ENCODE measurements around the gene NUP42. TPM values are rescaled to one million over a fixed set of nuclear protein-coding genes. Genes with fewer than 3 reads are reported as not detected.

The NUP42 gene
- total RNA-seq, 1 experiment from 2014 or later = 30.3 TPM

DNA sequence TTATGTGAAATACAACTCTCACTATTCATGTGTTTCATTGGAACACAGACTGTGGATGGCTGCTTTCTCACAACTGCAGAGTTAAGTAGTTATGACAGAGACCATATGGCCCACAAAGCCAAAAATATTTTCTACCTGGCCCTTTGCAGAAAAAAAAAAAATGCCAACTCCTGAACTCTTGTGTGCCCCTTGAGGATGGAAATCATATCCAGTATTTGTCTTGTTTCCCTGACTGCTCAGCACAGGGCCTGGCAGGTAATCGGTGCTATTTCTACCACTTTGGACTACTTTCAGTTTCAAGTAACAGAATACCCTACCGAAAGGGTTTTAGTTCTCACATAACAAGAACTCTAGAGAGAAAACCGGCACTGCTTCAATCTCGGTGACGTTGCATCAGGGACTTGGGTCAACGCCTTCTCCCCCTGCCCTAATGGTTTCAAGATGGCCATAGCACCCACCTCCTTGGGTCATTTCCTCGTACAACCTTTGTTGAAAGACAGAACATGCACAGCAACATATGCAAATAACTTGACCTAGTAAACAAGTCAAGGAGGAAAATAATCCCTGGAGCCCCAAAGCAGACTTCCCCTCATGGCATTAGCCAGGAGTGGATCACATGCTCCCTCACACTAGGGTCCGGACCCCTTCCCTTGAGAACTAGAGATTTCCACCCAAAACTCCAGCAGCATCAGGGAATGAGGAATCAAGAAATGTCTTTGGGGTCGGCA is 52.9 kb downstream of the NUP42 start:
- H3K4me1 ChIP-seq (ENCODE audit: control insufficient read depth, insufficient read depth, low read length) = no peaks in the 10 kb centered on the region
- ChIA-PET CTCF (no interaction called here), POLR2A (no interaction called here)
- DNase-seq (ENCODE audit: low read depth, low spot score) = no peak
- peak overlapping the region in 1 of 2 experiments; percentile 7; a peak in 1 of 4 replicates for H3K4me3 ChIP-seq (ENCODE audit: low read depth in 2 of 2, low read length in 2 of 2)
- H3K27ac ChIP-seq (ENCODE audit: low read length) = no peak overlapping the region
- intact Hi-C loops (cut with micrococcal nuclease; ENCODE audit: unreplicated experiment) (no loop called here), in situ Hi-C loops (cut with HindIII; ENCODE audit: low pct_unique_long_range_greater_than_20kb, low sequenced_read_pairs) (no loop called here)
- no peaks in the 10 kb centered on the region for H3K9me3 ChIP-seq (ENCODE audit: control insufficient read depth, insufficient read depth, low read depth, low read length)
- TF ChIP-seq, protein P1, sequence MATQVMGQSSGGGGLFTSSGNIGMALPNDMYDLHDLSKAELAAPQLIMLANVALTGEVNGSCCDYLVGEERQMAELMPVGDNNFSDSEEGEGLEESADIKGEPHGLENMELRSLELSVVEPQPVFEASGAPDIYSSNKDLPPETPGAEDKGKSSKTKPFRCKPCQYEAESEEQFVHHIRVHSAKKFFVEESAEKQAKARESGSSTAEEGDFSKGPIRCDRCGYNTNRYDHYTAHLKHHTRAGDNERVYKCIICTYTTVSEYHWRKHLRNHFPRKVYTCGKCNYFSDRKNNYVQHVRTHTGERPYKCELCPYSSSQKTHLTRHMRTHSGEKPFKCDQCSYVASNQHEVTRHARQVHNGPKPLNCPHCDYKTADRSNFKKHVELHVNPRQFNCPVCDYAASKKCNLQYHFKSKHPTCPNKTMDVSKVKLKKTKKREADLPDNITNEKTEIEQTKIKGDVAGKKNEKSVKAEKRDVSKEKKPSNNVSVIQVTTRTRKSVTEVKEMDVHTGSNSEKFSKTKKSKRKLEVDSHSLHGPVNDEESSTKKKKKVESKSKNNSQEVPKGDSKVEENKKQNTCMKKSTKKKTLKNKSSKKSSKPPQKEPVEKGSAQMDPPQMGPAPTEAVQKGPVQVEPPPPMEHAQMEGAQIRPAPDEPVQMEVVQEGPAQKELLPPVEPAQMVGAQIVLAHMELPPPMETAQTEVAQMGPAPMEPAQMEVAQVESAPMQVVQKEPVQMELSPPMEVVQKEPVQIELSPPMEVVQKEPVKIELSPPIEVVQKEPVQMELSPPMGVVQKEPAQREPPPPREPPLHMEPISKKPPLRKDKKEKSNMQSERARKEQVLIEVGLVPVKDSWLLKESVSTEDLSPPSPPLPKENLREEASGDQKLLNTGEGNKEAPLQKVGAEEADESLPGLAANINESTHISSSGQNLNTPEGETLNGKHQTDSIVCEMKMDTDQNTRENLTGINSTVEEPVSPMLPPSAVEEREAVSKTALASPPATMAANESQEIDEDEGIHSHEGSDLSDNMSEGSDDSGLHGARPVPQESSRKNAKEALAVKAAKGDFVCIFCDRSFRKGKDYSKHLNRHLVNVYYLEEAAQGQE (IDR thresholded peaks at IDR 0.05; ENCODE audit: insufficient read depth in 1 of 2, low read depth in 2 of 2, low read length in 1 of 2) = no peak
- TF ChIP-seq, protein P2, sequence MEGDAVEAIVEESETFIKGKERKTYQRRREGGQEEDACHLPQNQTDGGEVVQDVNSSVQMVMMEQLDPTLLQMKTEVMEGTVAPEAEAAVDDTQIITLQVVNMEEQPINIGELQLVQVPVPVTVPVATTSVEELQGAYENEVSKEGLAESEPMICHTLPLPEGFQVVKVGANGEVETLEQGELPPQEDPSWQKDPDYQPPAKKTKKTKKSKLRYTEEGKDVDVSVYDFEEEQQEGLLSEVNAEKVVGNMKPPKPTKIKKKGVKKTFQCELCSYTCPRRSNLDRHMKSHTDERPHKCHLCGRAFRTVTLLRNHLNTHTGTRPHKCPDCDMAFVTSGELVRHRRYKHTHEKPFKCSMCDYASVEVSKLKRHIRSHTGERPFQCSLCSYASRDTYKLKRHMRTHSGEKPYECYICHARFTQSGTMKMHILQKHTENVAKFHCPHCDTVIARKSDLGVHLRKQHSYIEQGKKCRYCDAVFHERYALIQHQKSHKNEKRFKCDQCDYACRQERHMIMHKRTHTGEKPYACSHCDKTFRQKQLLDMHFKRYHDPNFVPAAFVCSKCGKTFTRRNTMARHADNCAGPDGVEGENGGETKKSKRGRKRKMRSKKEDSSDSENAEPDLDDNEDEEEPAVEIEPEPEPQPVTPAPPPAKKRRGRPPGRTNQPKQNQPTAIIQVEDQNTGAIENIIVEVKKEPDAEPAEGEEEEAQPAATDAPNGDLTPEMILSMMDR (IDR thresholded peaks at IDR 0.05) = 0 out of 2 replicates have a peak, but pooled peaks have one; percentile 30
- no peak for TF ChIP-seq SIN3A (IDR thresholded peaks at IDR 0.05; ENCODE audit: borderline replicate concordance, insufficient read depth, low read depth, low read length)
- no peak for TF ChIP-seq POLR2AphosphoS5 (IDR thresholded peaks at IDR 0.05; ENCODE audit: low read depth, low read length)
- no peak for TF ChIP-seq TCF7L2 (IDR thresholded peaks at IDR 0.05; ENCODE audit: low read depth, low read length)
- no TSS peak for BruUV-seq (replicated peaks)
- 0 out of 2 replicates have a peak, but pooled peaks cover 2% of the 10 kb centered on the region for H3K27me3 ChIP-seq (ENCODE audit: control insufficient read depth, insufficient read depth, low read length)
- H3K36me3 ChIP-seq (ENCODE audit: control insufficient read depth, insufficient read depth, low read length) = no peaks in the 10 kb centered on the region
- peak; percentile 59 for ATAC-seq

GRCh38 chr7:23235813-23236221 is 54.0 kb downstream of the NUP42 start:
- intact Hi-C loops (cut with micrococcal nuclease; ENCODE audit: unreplicated experiment) = no loop called here
- no TSS peak for BruUV-seq (replicated peaks)
- no peaks in the 10 kb centered on the region for H3K4me1 ChIP-seq (ENCODE audit: control insufficient read depth, insufficient read depth, low read length)
- H3K36me3 ChIP-seq (ENCODE audit: control insufficient read depth, insufficient read depth, low read length) = no peaks in the 10 kb centered on the region
- POLR2A ChIA-PET = no interaction called here
- ATAC-seq (no peak), DNase-seq (ENCODE audit: low read depth, low spot score) (no peak)
- no peaks in the 10 kb centered on the region for H3K9me3 ChIP-seq (ENCODE audit: control insufficient read depth, insufficient read depth, low read depth, low read length)
- in situ Hi-C loops (cut with HindIII; ENCODE audit: low pct_unique_long_range_greater_than_20kb, low sequenced_read_pairs) = no loop called here
- H3K27me3 ChIP-seq (ENCODE audit: control insufficient read depth, insufficient read depth, low read length) = 0 out of 2 replicates have a peak, but pooled peaks cover 2% of the 10 kb centered on the region
- CTCF ChIA-PET = no interaction called here
- TF ChIP-seq, protein P2 (IDR thresholded peaks at IDR 0.05) = no peak
- TF ChIP-seq, protein P1 (IDR thresholded peaks at IDR 0.05; ENCODE audit: insufficient read depth in 1 of 2, low read depth in 2 of 2, low read length in 1 of 2) = no peak
- TF ChIP-seq SIN3A (IDR thresholded peaks at IDR 0.05; ENCODE audit: borderline replicate concordance, insufficient read depth, low read depth, low read length) (no peak), POLR2AphosphoS5 (IDR thresholded peaks at IDR 0.05; ENCODE audit: low read depth, low read length) (no peak), TCF7L2 (IDR thresholded peaks at IDR 0.05; ENCODE audit: low read depth, low read length) (no peak)
- H3K27ac ChIP-seq (ENCODE audit: low read length) = no peak overlapping the region
- H3K4me3 ChIP-seq (ENCODE audit: low read depth in 2 of 2, low read length in 2 of 2) = no peak overlapping the region
